Right atrium auricular region (tissue), 2 donors: Measurements from ENCODE around the gene CNTNAP2. TPM values are rescaled to one million over a fixed set of nuclear protein-coding genes. Genes with fewer than 3 reads are reported as not detected.

ENCODE experiments used
- DNase-seq: peaks from one replicate; pipeline ENCODE4 v3.0.0-alpha.2; 2019; ENCODE audit warnings: low spot score
- H3K27ac ChIP-seq, 2 donors: fragments of 200-600 bp; sonication (generic); 1 replicate in 1 of 2; 2 replicates in 1 of 2; pipeline ENCODE4 v1.5.1; 2016 to 2019
- H3K27me3 ChIP-seq, 2 donors: fragments of 200-600 bp; sonication (generic); one replicate each; pipeline versions ENCODE4 v1.5.1 to v1.6.0; 2017 to 2019
- H3K36me3 ChIP-seq: fragments of 200-600 bp; sonication (generic); one replicate; pipeline ENCODE4 v1.5.1; 2016
- H3K4me1 ChIP-seq, 2 donors: fragments of 200-600 bp; sonication (generic); one replicate each; pipeline versions ENCODE4 v1.5.1 to v1.6.0; 2017 to 2019
- H3K4me3 ChIP-seq, 2 donors: fragments of 200-600 bp; sonication (generic); 1 replicate in 1 of 2; 2 replicates in 1 of 2; pipeline ENCODE4 v1.5.1; 2017 to 2019; ENCODE audit warnings: mild to moderate bottlenecking in 1 of 2, moderate library complexity in 1 of 2
- H3K9me3 ChIP-seq, 2 donors: fragments of 200-600 bp; sonication (generic); one replicate each; pipeline ENCODE4 v1.5.1; 2019
- total RNA-seq, 2 donors: library from RNA; depleted of rRNA; stranded (reverse); fragments of >200 nt; gene quantifications; one replicate each; pipeline ENCODE4 v1.1.0, GENCODE V29; 2016
- TF ChIP-seq, protein P1 (sequence below), 2 donors: fragments of 200-600 bp; sonication (generic); IDR thresholded peaks; one replicate each; pipeline ENCODE4 v1.5.1; 2019; ENCODE audit warnings: antibody characterized with exemption in 2 of 2

CNTNAP2 gene
- total RNA-seq, 2 donors from 2014 or later = 1.1 to 1.7 TPM

DNA sequence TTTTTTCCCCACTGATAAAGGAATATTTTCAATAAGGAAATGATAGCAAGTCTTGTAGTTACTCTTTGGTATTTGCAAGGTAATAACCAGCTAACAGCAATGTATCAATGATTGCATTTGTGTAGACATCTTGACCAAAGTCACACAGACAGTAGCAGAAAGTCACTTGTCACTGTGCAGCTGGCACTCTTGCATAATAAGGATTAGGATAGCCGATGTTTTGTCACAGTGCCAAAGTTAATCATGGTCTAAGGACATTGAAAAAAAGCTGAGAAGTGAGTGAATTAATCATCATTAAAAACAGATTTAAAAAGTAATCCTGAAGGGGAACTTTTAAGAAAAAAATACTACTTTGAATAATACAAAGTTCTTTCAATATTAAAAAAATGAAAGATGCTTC, 1639.7 kb downstream of the CNTNAP2 start:
- TF ChIP-seq, protein P1, sequence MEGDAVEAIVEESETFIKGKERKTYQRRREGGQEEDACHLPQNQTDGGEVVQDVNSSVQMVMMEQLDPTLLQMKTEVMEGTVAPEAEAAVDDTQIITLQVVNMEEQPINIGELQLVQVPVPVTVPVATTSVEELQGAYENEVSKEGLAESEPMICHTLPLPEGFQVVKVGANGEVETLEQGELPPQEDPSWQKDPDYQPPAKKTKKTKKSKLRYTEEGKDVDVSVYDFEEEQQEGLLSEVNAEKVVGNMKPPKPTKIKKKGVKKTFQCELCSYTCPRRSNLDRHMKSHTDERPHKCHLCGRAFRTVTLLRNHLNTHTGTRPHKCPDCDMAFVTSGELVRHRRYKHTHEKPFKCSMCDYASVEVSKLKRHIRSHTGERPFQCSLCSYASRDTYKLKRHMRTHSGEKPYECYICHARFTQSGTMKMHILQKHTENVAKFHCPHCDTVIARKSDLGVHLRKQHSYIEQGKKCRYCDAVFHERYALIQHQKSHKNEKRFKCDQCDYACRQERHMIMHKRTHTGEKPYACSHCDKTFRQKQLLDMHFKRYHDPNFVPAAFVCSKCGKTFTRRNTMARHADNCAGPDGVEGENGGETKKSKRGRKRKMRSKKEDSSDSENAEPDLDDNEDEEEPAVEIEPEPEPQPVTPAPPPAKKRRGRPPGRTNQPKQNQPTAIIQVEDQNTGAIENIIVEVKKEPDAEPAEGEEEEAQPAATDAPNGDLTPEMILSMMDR (IDR thresholded peaks at IDR 0.05) = no peak
- no peaks in the 10 kb centered on the region for H3K9me3 ChIP-seq
- no peaks in the 10 kb centered on the region for H3K4me1 ChIP-seq
- no peaks in the 10 kb centered on the region for H3K27me3 ChIP-seq
- DNase-seq = no peak
- H3K36me3 ChIP-seq = no peaks in the 10 kb centered on the region
- no peak overlapping the region for H3K27ac ChIP-seq
- no peak overlapping the region for H3K4me3 ChIP-seq

DNA sequence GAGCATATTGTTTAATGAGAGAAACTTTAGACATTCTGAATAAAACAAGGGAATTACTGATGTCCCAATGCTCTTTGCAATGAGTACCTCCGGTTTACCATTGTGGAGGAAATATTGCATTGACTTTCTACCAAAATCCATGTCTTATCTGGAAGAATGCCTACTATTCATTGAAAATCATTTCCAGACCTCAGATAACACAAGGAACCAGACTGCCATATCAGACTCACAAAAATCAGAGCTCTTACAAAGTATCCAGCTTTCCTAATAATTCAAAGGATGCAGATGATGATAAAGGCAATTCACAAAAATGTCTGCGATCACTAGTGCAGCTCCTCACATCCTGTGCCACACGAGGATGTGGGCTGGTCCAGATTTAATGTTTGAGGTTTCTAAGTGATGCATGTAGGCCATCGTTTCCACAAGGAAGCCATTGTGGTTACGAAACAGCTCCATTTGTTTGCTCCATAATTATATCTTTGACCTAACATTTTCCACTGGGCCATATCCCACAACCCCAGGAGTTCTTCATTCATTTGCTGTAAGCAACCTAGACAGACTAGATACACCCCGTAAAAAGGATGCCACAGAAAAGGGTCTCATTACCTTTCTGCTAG, 1642.8 kb downstream of the CNTNAP2 start:
- no peaks in the 10 kb centered on the region for H3K36me3 ChIP-seq
- TF ChIP-seq, protein P1 (IDR thresholded peaks at IDR 0.05) = no peak
- no peaks in the 10 kb centered on the region for H3K4me1 ChIP-seq
- no peaks in the 10 kb centered on the region for H3K9me3 ChIP-seq
- no peak for DNase-seq
- H3K4me3 ChIP-seq = no peak overlapping the region
- H3K27ac ChIP-seq = no peak overlapping the region
- no peaks in the 10 kb centered on the region for H3K27me3 ChIP-seq

DNA sequence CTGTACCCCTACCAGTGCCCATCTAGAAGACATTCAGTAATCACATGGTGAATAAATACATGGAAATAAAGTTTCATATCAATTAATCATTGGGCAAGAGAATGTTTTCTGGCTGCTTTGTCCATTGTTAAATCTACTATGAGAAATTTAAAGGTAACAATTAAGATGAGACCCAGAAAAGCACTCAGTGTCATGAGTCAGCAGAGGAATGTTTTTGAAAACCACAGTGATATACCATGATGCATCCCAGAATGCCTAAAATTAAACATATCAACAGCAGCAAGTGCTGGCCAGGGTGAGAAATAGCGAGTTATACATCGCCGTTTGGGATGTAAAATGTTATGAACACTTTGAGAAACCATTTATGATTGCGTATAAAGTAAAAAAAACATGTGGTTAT, 1648.7 kb downstream of the CNTNAP2 start:
- H3K27me3 ChIP-seq = no peaks in the 10 kb centered on the region
- no peaks in the 10 kb centered on the region for H3K36me3 ChIP-seq
- DNase-seq = no peak
- TF ChIP-seq, protein P1 (IDR thresholded peaks at IDR 0.05) = no peak
- H3K27ac ChIP-seq = no peak overlapping the region
- no peak overlapping the region for H3K4me3 ChIP-seq
- H3K4me1 ChIP-seq = no peaks in the 10 kb centered on the region
- H3K9me3 ChIP-seq = no peaks in the 10 kb centered on the region

DNA sequence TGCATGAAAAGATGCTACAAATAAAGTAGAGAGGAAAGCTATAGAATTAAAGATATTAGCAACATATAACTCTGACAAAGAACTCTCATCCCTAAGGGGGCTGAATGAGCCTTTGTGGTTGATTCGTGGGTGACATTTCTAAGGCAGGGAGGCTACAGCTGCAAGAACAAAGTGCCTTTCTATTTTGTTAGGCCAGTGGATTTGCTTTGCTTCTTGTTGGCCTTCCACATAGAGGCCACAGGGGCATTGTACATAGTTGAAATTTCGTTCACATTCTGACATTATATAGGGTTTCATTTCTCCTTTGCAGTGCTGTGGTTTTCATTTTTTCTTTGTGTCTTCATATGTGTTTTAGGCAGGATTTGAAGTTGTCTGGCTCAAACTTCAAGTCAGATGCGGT, 1654.7 kb downstream of the CNTNAP2 start:
- no peaks in the 10 kb centered on the region for H3K36me3 ChIP-seq
- H3K27me3 ChIP-seq = no peaks in the 10 kb centered on the region
- no peaks in the 10 kb centered on the region for H3K9me3 ChIP-seq
- TF ChIP-seq, protein P1 (IDR thresholded peaks at IDR 0.05) = no peak
- H3K4me1 ChIP-seq = no peaks in the 10 kb centered on the region
- no peak overlapping the region for H3K27ac ChIP-seq
- DNase-seq = no peak
- no peak overlapping the region for H3K4me3 ChIP-seq

- Histone ChIP-seq H3K27ac (no peak overlapping the region), H3K4me3 (no peak overlapping the region), H3K9me3 (no peaks in the 10 kb centered on the region), H3K27me3 (no peaks in the 10 kb centered on the region), H3K4me1 (no peaks in the 10 kb centered on the region), H3K36me3 (no peaks in the 10 kb centered on the region)
- TF ChIP-seq, protein P1 (IDR thresholded peaks at IDR 0.05) = no peak
- no peak for DNase-seq
Observed at GRCh38 chr7:147774461-147774860, 1657.9 kb downstream of the CNTNAP2 start.
